H1 (cell line): ENCODE data around the gene TMEM237. TPM values are rescaled to one million over a fixed set of nuclear protein-coding genes. Genes with fewer than 3 reads are reported as not detected.

ENCODE experiments used
- CEBPB ChIP-seq: IDR thresholded peaks from 2 replicates; pipeline ENCODE4 v1.6.1; 2012; ENCODE audit warnings: low read depth, low read length
- CHD7 ChIP-seq: fragments of 300-600 bp; sonication (generic); IDR thresholded peaks from 2 replicates; pipeline ENCODE4 v1.7.1; 2012; ENCODE audit warnings: low read length, moderate library complexity, mild to moderate bottlenecking, inconsistent platforms; ENCODE audit not compliant: insufficient replicate concordance
- E2F6 ChIP-seq: IDR thresholded peaks from 2 replicates; pipeline ENCODE4 v1.6.1; 2012; ENCODE audit warnings: inconsistent platforms
- KDM5A ChIP-seq: fragments of 200-600 bp; IDR thresholded peaks from 2 replicates; pipeline ENCODE4 v1.7.1; 2012; ENCODE audit warnings: mild to moderate bottlenecking, low read length, inconsistent platforms, mixed read lengths
- POLR2AphosphoS5 ChIP-seq: IDR thresholded peaks from 2 replicates; pipeline ENCODE4 v1.6.1; 2011; ENCODE audit warnings: low read depth, low read length
- RBBP5 ChIP-seq: IDR thresholded peaks from 2 replicates; pipeline ENCODE4 v1.7.1; 2012; ENCODE audit warnings: low read depth, mild to moderate bottlenecking, inconsistent platforms, low read length, moderate library complexity, borderline replicate concordance
- RFX5 ChIP-seq: IDR thresholded peaks from 2 replicates; pipeline ENCODE4 v1.6.1; 2011; ENCODE audit warnings: low read depth, low read length, improper control_type of control experiment, borderline replicate concordance
- USF2 ChIP-seq: IDR thresholded peaks from 2 replicates; pipeline ENCODE4 v1.6.1; 2011; ENCODE audit warnings: low read length, improper control_type of control experiment
- polyA plus RNA-seq, 7 experiments: library from polyadenylated mRNA; depleted of rRNA in 3 of 7; stranded (reverse) in 5 of 7; unstranded in 2 of 7; fragments of >200 nt in 5 of 7; fragments of 200-250 nt in 2 of 7; gene quantifications; 1 replicate in 5 of 7; 2 replicates in 1 of 7; 4 replicates in 1 of 7; pipeline versions ENCODE4 v1.2.1 to v1.2.3, GENCODE V29; 2011 to 2013; ENCODE audit warnings: missing spikeins in 2 of 7, mixed read lengths in 2 of 7
- total RNA-seq: library from RNA; stranded (reverse); fragmentation: NEBNext Ultra II Directional; extraction: Animal tissue kit (Norgen Biotek cat#: 25700); gene quantifications from 2 replicates; pipeline ENCODE4 v1.2.1, GENCODE V29; 2021

TMEM237 gene
- total and polyA plus RNA-seq, 2 of the 8 experiments (the other 6 are each of a cell fraction or from before 2014, with no cell fraction given): 26.1 to 41.0 TPM

GRCh38 chr2:201642579-201643215, 606 bp downstream of the TMEM237 start (continued):
- TF ChIP-seq RBBP5 (peak; percentile 97; the same call in 1 of the 2 replicates), POLR2AphosphoS5 (peak; percentile 85), CHD7 (no peak), USF2 (no peak), RFX5 (no peak), KDM5A (peak; percentile 87; the same call in 1 of the 2 replicates), CEBPB (no peak), E2F6 (0 out of 2 replicates have a peak, but pooled peaks have one; percentile 3)
